Measurements from ENCODE around the gene PAX7. TPM values are rescaled to one million over a fixed set of nuclear protein-coding genes. Genes with fewer than 3 reads are reported as not detected.

PAX7 gene
- total RNA-seq, 2 experiments from 2014 or later, result not detected

Other genes starting within 250 kb of the PAX7 start
- not detected for gene KLHDC7A, start 149.9 kb upstream of the PAX7 start, total RNA-seq
- gene TAS1R2, start 228.8 kb downstream of the PAX7 start, total RNA-seq, result not detected

Measured in activated naive CD8-positive, alpha-beta T cell treated with anti-CD3 and anti-CD28 coated beads for 36 hours (primary cell).